MM.1S (cell line): ENCODE measurements around the gene PHC1.

Experiments
- CTCF ChIP-seq: fragments of 300-600 bp; sonication (generic); IDR thresholded peaks from 2 replicates; pipeline ENCODE4 v1.5.1; 2016; ENCODE audit warnings: antibody characterized with exemption, low read length, mixed read lengths
- EZH2 ChIP-seq: fragments of 300-600 bp; sonication (generic); optimal IDR thresholded peaks from 2 replicates; pipeline ENCODE3; 2017; ENCODE audit warnings: low read depth, mild to moderate bottlenecking, antibody characterized with exemption, low read length, mixed read lengths

DNA sequence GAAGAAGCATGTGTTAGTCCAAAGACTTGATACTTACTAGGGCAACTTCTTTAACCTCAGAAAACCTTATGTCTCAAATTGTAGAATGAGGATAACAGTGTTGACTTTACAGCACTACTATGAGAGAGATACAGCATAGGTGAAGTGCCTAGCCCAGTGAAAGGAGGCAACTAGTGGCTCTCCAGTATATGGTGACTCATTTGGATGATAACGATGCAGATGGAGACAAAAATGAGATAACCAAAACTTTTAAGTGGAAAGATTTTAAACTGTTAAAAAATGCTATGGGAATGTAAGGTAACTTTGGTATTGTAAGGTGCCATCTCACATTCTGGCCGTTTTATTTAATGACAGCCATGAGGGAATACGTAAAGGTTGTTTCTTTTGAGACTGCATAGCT lies 2.7 kb downstream of the PHC1 start:
- no peak for TF ChIP-seq CTCF
- no peak for TF ChIP-seq EZH2
